KOPT-K1 (cell line): ENCODE results near the gene DGKQ.
"Not testable (repeated sequence)": the region's sequence is repeated elsewhere in the genome, so short reads cannot be mapped to it uniquely, and the experiment has no call there.

Experiments used
- H3K27ac ChIP-seq: fragments of 200-600 bp; sonication (generic); 2 replicates; pipeline ENCODE4 v1.5.1; 2016; ENCODE audit warnings: antibody characterized with exemption, mild to moderate bottlenecking, low read depth, low read length; ENCODE audit not compliant: poor library complexity, severe bottlenecking
- H3K36me3 ChIP-seq: fragments of 200-600 bp; sonication (generic); 2 replicates; pipeline ENCODE4 v1.5.1; 2017; ENCODE audit warnings: antibody characterized with exemption, mild to moderate bottlenecking, low read length, moderate library complexity; ENCODE audit not compliant: insufficient read depth
- H3K9me3 ChIP-seq: fragments of 200-600 bp; sonication (generic); 2 replicates; pipeline ENCODE4 v1.5.1; 2017; ENCODE audit warnings: antibody characterized with exemption, low read length, mild to moderate bottlenecking; ENCODE audit not compliant: insufficient read depth, poor library complexity, severe bottlenecking

The DGKQ gene

DNA sequence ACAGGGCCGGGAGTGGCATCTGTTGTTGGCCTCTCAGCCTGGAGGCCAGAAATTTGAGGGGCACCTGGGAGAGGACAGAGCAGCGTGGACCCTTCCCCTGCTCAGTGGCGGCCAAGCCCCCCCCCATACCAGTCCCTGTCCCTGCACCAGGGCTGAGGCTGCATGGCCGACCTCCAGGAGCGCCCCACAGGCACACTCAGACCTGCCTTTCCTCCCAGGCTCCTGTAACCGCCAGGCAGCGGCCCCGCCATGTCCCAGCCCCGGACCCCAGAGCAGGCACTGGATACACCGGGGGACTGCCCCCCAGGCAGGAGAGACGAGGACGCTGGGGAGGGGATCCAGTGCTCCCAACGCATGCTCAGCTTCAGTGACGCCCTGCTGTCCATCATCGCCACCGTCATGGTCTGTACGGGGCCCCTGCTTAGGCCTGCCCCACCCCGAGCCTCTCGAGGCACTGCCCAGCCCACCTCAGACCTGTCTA lies 25.8 kb downstream of the DGKQ start:
- Histone ChIP-seq H3K9me3 (no peaks in the 10 kb centered on the region), H3K27ac (no peak overlapping the region), H3K36me3 (no peaks in the 10 kb centered on the region)

DNA sequence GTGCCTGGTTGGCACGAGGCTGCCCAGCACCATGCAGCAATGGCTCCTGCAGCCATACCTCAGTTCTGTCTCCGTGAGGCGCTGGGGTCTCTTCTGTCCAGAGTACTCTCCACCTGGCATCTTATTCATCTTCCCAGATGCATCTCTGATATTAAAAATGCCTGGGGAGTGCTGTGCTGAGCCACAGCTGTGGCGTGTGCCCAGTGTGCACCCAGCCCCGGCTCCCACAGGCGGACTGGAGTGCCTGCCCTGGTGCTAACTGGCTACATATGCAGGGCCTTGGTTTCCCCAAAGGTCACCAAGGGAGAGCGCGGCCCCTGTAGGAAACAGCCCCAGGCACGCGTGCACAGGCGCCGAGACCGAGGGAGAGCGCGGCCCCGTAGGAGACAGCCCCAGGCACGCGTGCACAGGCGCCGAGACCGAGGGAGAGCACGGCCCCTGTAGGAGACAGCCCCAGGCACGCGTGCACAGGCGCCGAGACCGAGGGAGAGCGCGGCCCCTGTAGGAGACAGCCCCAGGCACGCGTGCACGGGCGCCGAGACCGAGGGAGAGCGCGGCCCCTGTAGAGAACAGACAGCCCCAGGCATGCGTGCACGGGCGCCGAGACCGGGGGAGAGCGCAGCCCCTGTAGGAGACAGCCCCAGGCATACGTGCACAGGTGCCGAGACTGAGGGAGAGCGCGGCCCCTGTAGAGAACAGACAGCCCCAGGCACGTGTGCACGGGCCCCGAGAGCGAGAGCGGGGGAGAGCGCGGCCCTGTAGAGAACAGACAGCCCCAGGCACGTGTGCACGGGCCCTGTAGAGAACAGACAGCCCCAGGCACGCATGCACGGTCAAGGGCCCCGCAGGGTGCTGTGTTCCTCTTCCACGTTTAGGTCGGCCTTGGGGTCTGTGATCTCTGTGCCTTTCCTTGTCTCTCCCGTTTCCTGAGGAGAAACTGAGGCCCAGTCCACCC lies 26.6 kb downstream of the DGKQ start:
- no peaks in the 10 kb centered on the region for H3K36me3 ChIP-seq

DNA sequence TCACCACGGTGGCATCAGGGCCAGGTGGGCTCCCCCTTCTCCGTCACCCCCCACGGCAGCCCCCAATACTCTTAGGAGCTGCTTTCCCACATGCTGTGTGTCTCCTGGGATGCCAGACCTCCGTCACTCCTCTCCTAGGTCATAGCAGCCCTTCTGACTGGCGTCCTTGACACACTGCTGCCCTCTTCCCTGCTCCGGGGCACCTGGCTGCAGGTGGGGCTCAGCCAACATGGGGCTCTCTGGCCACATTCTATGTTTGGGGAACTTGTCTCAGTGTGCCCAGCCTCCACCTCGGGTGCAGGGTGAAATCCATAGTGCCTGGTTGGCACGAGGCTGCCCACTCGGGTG lies 27.3 kb downstream of the DGKQ start:
- H3K9me3 ChIP-seq: no peaks in the 10 kb centered on the region
- no peak overlapping the region for H3K27ac ChIP-seq
- H3K36me3 ChIP-seq: no peaks in the 10 kb centered on the region

More for the DNA sequence above, 26.6 kb downstream of the DGKQ start:
- Histone ChIP-seq H3K9me3 (no peaks in the 10 kb centered on the region), H3K27ac (no peak overlapping the region)

DNA sequence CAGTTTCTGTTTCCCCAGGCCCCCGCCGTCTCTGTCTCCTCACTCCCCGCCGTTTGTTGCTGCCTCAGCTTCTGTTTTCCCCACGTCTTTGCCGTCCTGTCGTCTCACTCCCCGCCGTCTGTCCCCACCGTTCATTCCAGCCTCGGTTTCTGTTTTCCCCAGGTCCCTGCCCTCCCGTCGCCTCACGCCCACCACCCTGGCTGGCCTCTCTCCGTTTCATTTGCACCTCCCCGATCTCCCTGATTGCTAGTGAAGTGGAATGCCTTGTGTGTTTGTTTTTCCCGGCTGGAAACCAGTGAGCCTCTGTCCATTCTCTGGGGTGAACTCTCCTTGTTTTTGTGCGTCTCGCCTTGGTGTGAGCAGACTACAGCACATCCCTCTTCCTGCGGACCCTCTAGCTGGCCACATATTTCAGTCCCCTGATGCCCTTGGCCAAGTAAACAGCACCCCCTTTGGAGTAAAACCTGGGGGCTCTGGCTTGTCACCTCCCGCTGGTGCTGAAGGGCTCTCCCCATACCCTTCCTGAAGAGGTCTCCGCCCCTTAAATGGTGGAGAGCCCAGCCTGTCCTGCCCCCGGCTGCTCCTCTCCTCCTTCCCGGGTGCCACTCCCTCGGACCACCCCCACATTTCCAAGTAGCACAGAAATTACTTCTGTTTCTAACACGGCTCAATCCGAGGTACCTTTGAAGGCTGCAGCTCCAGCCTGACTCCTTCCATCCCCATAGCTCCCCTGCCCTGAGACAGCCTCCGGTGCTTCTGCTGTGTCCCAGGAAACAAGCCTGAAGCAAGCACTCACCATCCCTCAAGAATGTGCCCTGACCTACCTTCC lies 27.9 kb downstream of the DGKQ start:
- H3K27ac ChIP-seq: no peak overlapping the region
- no peaks in the 10 kb centered on the region for H3K9me3 ChIP-seq
- no peaks in the 10 kb centered on the region for H3K36me3 ChIP-seq

DNA sequence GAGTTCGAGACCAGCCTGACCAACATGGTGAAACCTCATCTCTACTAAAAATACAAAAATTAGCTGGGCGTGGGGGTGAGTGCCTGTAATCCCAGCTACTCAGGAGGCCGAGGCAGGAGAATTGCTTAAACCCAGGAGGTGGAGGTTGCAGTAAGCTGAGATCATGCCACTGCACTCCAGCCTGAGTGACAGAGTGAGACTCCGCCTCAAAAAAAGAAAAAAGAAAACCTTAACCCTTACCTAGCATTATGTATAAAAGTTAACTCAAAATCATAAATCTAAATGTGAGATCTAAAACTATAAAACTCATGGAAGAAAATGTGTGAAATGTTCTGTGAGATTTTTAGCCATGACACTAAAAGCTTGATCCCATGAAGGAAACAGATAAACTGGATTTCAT lies 33.9 kb downstream of the DGKQ start:
- H3K9me3 ChIP-seq, H3K27ac ChIP-seq, H3K36me3 ChIP-seq: not testable (repeated sequence)

DNA sequence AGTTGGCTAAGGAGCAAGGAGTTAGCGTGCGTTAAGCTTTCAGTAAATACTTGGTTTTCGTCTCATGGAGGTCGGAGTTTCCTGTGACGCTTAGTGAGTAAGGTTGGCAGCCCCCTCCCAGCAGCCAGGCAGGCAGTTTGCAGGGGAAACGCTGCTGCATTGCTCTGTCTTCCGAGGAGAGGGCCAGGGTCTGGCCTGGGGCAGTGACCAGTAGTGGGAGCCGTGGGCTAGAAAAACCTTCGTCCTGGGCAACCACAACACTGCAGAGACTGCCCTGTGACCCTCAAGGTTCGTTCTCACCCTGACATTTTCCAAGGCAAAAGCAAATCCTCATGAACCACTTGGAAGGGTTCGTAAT lies 40.7 kb downstream of the DGKQ start:
- Histone ChIP-seq H3K27ac (peak overlapping the region; percentile 85), H3K36me3 (no peaks in the 10 kb centered on the region), H3K9me3 (no peaks in the 10 kb centered on the region)

DNA sequence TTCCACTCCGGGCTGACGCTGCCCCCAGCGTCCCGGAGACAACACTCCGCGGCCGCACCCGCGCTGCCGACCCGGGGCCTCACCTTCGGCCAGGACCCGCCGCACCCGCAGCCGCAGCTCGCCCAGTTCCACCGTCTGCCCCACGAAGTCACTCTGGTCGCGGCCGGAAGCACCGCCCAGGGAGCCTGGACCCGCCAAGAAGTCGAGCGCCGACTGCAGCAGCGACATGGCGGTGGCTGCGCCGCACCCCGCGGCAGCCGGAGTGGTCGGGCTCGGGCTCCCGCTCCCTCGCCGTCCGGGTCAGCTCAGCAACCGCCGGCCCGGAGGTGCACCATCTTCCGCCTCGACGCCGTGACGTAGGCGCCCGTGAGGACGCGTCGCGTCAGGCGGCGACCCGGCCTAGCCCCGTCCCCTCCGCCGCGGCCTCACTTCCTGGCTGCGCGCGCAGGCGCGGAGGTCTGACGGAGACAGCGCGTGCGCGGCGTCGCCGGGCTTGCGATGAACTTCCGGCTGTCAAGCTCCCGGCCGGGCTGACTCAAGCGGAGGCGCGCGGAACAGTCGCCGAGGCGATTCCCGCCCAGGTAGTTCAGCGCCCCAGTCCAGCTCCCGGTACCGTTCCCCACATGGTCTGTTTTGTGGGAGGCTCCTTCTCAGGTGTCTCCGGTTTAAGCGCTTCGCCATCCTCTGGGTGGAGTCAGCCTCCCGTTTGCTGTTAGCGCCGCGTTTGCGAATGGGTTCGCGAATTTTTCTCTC lies 41.2 kb downstream of the DGKQ start, which contains the start of the genes GAK and TMEM175:
TSS of gene GAK (minus strand) at position 357 of the 753 bp plus-strand sequence. CDS start at position 228, 129 bp downstream.
TSS of gene TMEM175 (plus strand) at position 501 of the 753 bp plus-strand sequence. CDS start 15,280 bp downstream, outside the sequence.
- no peaks in the 10 kb centered on the region for H3K36me3 ChIP-seq
- H3K27ac ChIP-seq: peak within 1 kb of the TSS; percentile 85
- no peaks in the 10 kb centered on the region for H3K9me3 ChIP-seq

DNA sequence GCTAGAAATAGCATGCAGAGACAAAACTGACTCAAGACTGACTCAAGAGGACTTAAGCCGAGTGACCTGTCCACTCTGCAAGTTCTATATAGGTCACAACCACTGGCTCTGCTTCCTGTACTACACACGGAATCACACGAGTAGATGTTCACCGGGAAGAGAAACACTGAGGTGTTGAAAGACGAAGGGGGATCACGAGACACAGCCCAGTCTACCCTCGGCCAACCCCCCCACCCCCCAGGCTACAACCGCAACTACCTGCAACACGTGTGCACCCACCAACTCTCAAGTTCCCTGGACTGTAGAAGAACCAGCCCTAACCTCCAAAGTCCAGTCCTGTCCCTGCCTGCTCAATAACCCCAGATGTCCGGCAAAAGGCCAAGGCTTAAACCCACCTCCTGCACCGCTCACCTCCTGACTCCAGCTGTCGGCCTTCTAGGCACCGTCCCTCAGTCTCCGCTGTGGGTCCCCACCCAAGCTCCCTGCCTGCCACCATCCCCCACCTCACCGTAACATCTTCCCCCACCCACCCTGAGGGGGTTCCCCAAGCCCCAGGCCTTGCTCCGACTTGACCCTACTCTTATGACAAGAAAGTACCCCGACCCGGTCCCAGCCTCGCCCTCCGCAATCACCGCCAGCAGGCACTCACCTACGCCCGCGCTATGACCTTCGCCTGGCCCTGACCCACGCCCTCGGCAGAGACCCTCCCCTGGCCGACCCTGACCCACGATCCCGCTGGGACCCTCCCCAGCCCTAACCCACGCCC lies 42.0 kb downstream of the DGKQ start:
- peak overlapping the region; percentile 85 for H3K27ac ChIP-seq
- H3K36me3 ChIP-seq: no peaks in the 10 kb centered on the region
- H3K9me3 ChIP-seq: no peaks in the 10 kb centered on the region

DNA sequence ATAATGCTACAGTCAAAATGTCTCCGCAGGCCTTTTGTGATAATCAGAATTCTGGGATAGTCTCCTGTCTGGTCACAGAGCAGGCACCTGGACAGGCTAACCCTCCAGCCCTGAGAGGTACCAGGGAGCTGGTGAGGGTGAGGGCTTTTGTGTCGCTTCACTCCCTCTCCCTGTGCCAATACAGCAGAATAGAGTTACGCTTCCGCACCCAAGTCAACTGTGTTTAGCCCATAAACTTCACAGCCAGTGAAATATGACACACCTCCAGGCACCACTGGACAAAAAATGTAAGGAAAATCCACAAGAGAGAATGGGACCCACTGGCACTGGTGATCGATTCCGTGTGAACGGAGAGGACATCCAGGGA lies 42.6 kb downstream of the DGKQ start:
- H3K27ac ChIP-seq: peak overlapping the region; percentile 85
- H3K36me3 ChIP-seq: no peaks in the 10 kb centered on the region

DNA sequence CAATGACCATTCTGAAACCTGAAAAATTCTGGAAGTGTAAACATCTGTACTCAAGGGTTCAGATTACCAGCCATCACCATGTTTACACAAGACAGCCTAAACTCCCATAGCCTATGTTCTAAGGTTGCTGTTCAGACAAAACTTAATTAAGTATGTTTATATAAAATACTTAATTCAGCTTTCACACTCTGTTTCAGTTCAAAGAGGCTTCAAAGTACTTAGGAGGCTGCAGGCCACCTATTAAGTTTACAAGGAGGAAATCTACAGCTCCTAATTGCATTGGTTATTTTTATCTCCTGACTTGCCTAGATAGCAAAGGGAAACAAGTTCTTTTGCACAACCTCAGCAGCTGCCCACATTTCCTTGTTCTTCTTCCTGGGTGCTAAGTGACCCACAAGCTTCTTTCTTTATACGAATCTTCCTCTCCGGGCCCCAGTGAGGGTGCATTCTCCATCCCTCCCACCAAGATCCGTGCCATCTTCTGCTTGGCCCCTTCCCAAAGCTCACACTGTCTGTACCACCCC lies 43.3 kb downstream of the DGKQ start:
- Histone ChIP-seq H3K9me3 (no peaks in the 10 kb centered on the region), H3K36me3 (no peaks in the 10 kb centered on the region), H3K27ac (no peak overlapping the region)

More for the DNA sequence above, 42.6 kb downstream of the DGKQ start:
- no peaks in the 10 kb centered on the region for H3K9me3 ChIP-seq

DNA sequence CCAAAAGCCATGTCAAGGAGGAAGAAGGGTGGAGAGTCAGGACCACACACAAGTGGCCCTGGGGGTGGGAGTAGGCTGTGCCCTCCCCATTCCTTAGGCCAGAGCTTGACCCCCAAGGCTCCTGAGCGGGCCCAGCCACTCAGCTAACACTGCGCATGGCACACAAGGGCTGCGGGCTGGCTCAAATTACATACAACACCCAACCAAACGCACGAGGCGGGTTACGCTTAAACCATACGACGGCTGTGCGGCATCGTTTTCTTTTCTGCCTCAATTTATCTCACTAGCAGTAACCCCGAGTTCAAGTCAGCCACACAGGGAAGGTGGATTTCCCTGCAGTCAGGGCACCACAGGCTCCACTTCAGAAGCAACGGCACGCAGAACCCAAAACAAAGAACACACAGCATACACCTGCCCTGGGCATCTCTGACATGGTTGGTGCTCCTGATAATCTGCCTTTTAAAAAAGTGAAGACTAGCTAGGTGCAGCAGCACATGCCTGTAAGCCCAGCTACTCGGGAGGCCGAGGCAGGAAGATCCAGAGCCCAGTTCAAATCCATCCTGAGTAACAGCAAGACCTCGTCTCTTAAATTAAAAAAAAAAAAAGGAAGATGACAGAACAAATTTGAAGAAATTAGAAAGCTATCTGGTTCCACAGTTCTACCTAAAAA lies 44.1 kb downstream of the DGKQ start:
- H3K9me3 ChIP-seq: no peaks in the 10 kb centered on the region
- no peak overlapping the region for H3K27ac ChIP-seq
- no peaks in the 10 kb centered on the region for H3K36me3 ChIP-seq

DNA sequence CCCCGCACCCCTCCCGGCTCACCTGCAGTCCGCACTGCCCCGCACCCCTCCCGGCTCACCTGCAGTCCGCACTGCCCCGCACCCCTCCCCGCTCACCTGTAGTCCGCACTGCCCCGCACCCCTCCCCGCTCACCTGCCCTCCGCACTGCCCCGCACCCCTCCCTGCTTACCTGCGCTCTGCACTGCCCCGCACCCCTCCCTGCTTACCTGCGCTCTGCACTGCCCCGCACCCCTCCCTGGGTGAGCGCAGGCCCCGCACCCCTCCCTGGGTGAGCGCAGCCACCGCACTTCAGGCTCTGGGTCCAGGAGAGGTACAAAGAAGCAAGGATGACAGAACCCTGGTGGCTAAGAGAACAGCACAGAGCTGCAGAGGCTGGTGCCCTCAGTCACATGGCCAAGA lies 45.8 kb downstream of the DGKQ start:
- H3K36me3 ChIP-seq, H3K9me3 ChIP-seq, H3K27ac ChIP-seq: not testable (repeated sequence)

DNA sequence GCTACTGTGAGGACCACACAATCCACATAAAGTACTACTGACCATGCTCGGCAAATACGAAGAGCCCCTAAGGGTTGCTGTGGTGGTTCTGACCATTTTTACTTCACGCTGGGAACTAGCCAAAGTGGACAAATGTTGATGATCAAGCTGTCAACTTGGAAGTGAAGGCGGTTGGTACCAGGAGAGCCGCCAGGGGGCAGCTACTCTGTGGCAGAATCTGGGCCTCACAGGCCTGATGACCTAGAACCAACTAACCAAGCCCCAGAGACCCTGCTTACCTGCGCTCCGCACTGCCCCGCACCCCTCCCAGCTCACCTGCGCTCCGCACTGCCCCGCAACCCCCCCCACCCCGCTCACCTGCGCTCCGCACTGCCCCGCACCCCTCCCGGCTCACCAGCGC lies 46.8 kb downstream of the DGKQ start:
- Histone ChIP-seq H3K9me3 (peaks cover 8% of the 10 kb centered on the region), H3K36me3 (peaks cover 13% of the 10 kb centered on the region), H3K27ac (no peak overlapping the region)
